Chondrocyte (in vitro differentiated cells): Measurements from ENCODE around the gene FOXF1. TPM values are rescaled to one million over a fixed set of nuclear protein-coding genes. Genes with fewer than 3 reads are reported as not detected.

Experiments
- DNase-seq: peaks from one replicate; pipeline ENCODE4 v3.0.0; 2021; ENCODE audit warnings: mixed read lengths, low spot score
- H3K27ac Mint-ChIP-seq: one replicate; pipeline ENCODE4 v1.8.0; 2021; ENCODE audit warnings: mild to moderate bottlenecking, moderate library complexity, mixed read lengths; ENCODE audit not compliant: unreplicated experiment
- H3K27me3 Mint-ChIP-seq: 2 replicates; pipeline ENCODE4 v1.8.0; 2021; ENCODE audit warnings: low read depth, mixed read lengths
- H3K36me3 Mint-ChIP-seq: 2 replicates; pipeline ENCODE4 v1.8.0; 2021; ENCODE audit warnings: low read depth, mixed read lengths
- H3K4me1 Mint-ChIP-seq: 2 replicates; pipeline ENCODE4 v1.8.0; 2021; ENCODE audit warnings: low read depth, mild to moderate bottlenecking, mixed read lengths
- H3K4me3 Mint-ChIP-seq: one replicate; pipeline ENCODE4 v1.8.0; 2021; ENCODE audit warnings: mild to moderate bottlenecking, moderate library complexity, mixed read lengths; ENCODE audit not compliant: unreplicated experiment
- H3K9me3 Mint-ChIP-seq: 2 replicates; pipeline ENCODE4 v1.8.0; 2021; ENCODE audit warnings: low read depth, mixed read lengths
- CTCF ChIP-seq: fragments of 200-600 bp; sonication (generic); IDR thresholded peaks from 2 replicates; pipeline ENCODE4 v1.5.0; 2021; ENCODE audit warnings: antibody characterized with exemption, mild to moderate bottlenecking, moderate library complexity
- total RNA-seq: library from RNA; stranded (reverse); gene quantifications from 3 replicates; pipeline ENCODE4 v1.2.1, GENCODE V29; 2021

FOXF1 gene
- total RNA-seq, 1 donor from 2014 or later = not detected

- Mint-ChIP-seq H3K9me3 (no peaks in the 10 kb centered on the region), H3K4me3 (no peak overlapping the region), H3K36me3 (peaks cover 1% of the 10 kb centered on the region), H3K4me1 (peaks cover 8% of the 10 kb centered on the region), H3K27me3 (peaks cover 79% of the 10 kb centered on the region), H3K27ac (no peak overlapping the region)
- no peak for TF ChIP-seq CTCF
- peak; percentile 2 for DNase-seq
Measured at GRCh38 chr16:86495357-86495701, 15.0 kb upstream of the FOXF1 start.

- Mint-ChIP-seq H3K4me3 (no peak overlapping the region), H3K9me3 (no peaks in the 10 kb centered on the region), H3K27ac (no peak overlapping the region), H3K4me1 (peaks cover 8% of the 10 kb centered on the region), H3K27me3 (peaks cover 80% of the 10 kb centered on the region), H3K36me3 (no peaks in the 10 kb centered on the region)
- DNase-seq = peak; percentile 64
- no peak for TF ChIP-seq CTCF
Measured at GRCh38 chr16:86495756-86496261, 14.5 kb upstream of the FOXF1 start.

GRCh38 chr16:86496262-86496928 lies 13.9 kb upstream of the FOXF1 start:
- no peaks in the 10 kb centered on the region for H3K36me3 Mint-ChIP-seq
- H3K4me1 Mint-ChIP-seq = peaks cover 8% of the 10 kb centered on the region
- H3K27me3 Mint-ChIP-seq = peaks cover 80% of the 10 kb centered on the region
- no peaks in the 10 kb centered on the region for H3K9me3 Mint-ChIP-seq
- no peak for TF ChIP-seq CTCF
- peak; percentile 69 for DNase-seq
- H3K27ac Mint-ChIP-seq = no peak overlapping the region
- H3K4me3 Mint-ChIP-seq = no peak overlapping the region

- Mint-ChIP-seq H3K4me1 (peaks cover 8% of the 10 kb centered on the region), H3K9me3 (no peaks in the 10 kb centered on the region), H3K36me3 (no peaks in the 10 kb centered on the region), H3K27ac (no peak overlapping the region), H3K4me3 (no peak overlapping the region), H3K27me3 (peaks cover 80% of the 10 kb centered on the region)
- DNase-seq = peak; percentile 22
- TF ChIP-seq CTCF = no peak
Measured at GRCh38 chr16:86496929-86497461, 13.3 kb upstream of the FOXF1 start.

GRCh38 chr16:86497551-86498021 lies 12.7 kb upstream of the FOXF1 start:
- H3K9me3 Mint-ChIP-seq = no peaks in the 10 kb centered on the region
- TF ChIP-seq CTCF = no peak
- H3K4me3 Mint-ChIP-seq = no peak overlapping the region
- H3K27ac Mint-ChIP-seq = no peak overlapping the region
- peaks cover 8% of the 10 kb centered on the region for H3K4me1 Mint-ChIP-seq
- H3K27me3 Mint-ChIP-seq = peaks cover 80% of the 10 kb centered on the region
- peak; percentile 83 for DNase-seq
- H3K36me3 Mint-ChIP-seq = no peaks in the 10 kb centered on the region
